ENCODE data around the gene TMEM232. TPM values are rescaled to one million over a fixed set of nuclear protein-coding genes. Genes with fewer than 3 reads are reported as not detected.

The TMEM232 gene
- total RNA-seq (1 to 10 TPM; 1.9 to 3.5 (median 2.3) TPM), polyA plus RNA-seq (1 to 10 TPM in 1 of 2 donors, under 1 TPM in 1; 0.68 to 2.3 TPM)

GRCh38 chr5:110726249-110727024, at the start of gene TMEM232:
Gene TMEM232, minus strand, starts transcription at chr5:110726671. Its CDS starts 59,319 bp downstream, at chr5:110667352.
- Histone ChIP-seq H3K27ac (peak within 1 kb of the TSS in 1 of 4 donors; percentile 62), H3K4me1 (no peaks in the 10 kb centered on the region), H3K9me3 (no peaks in the 10 kb centered on the region), H3K4me3 (peak within 1 kb of the TSS; percentile 26 to 49 (median 31)), H3K27me3 (no peaks in the 10 kb centered on the region), H3K36me3 (no peaks in the 10 kb centered on the region)
- TF ChIP-seq CTCF (IDR thresholded peaks at IDR 0.05): no peak
- WGBS, 2 donors: 22 to 28% methylated on average over 17 of the region's 17 CpGs
- no peak for FAIRE-seq
- intact Hi-C loops (cut with DNase I): no loop called here
- peak; percentile 68 to 84 (median 77) for DNase-seq
- peak; percentile 100 for ATAC-seq

- Histone ChIP-seq H3K9me3 (no peaks in the 10 kb centered on the region), H3K36me3 (no peaks in the 10 kb centered on the region), H3K27ac (no peak overlapping the region), H3K4me1 (no peaks in the 10 kb centered on the region), H3K4me3 (no peak overlapping the region), H3K27me3 (peaks cover 0 to 4% (median 0%) of the 10 kb centered on the region in 4 donors)
- intact Hi-C loops (cut with DNase I): no loop called here
- FAIRE-seq (no peak), DNase-seq (no peak), ATAC-seq (no peak)
- no peak for TF ChIP-seq CTCF (IDR thresholded peaks at IDR 0.05)
These were observed 43.8 kb upstream of the TMEM232 start for GRCh38 chr5:110770286-110770685.

- Histone ChIP-seq H3K27ac (no peak overlapping the region), H3K4me3 (no peak overlapping the region), H3K36me3 (no peaks in the 10 kb centered on the region), H3K9me3 (no peaks in the 10 kb centered on the region), H3K4me1 (no peaks in the 10 kb centered on the region), H3K27me3 (peaks cover 0 to 4% (median 0%) of the 10 kb centered on the region in 4 donors)
- intact Hi-C loops (cut with DNase I): no loop called here
- no peak for FAIRE-seq
- no peak for TF ChIP-seq CTCF (IDR thresholded peaks at IDR 0.05)
- 47 to 60% methylated on average over 5 of the region's 5 CpGs for WGBS, 2 donors
- no peak for ATAC-seq
- DNase-seq: no peak
These were observed 42.7 kb upstream of the TMEM232 start for GRCh38 chr5:110769000-110769681.

- no peak for FAIRE-seq
- Histone ChIP-seq H3K4me3 (no peak overlapping the region), H3K27me3 (peaks cover 0 to 4% (median 0%) of the 10 kb centered on the region in 4 donors), H3K9me3 (no peaks in the 10 kb centered on the region), H3K27ac (no peak overlapping the region), H3K4me1 (no peaks in the 10 kb centered on the region), H3K36me3 (no peaks in the 10 kb centered on the region)
- intact Hi-C loops (cut with DNase I): no loop called here
- 61 to 69% methylated on average over 4 of the region's 4 CpGs for WGBS, 2 donors
- no peak for DNase-seq
- no peak for ATAC-seq
- TF ChIP-seq CTCF (IDR thresholded peaks at IDR 0.05): no peak
These were observed 41.8 kb upstream of the TMEM232 start for GRCh38 chr5:110768138-110768860.

Measured in pancreas (tissue), 10 donors.